Stimulated activated CD8-positive, alpha-beta memory T cell treated with anti-CD3 and anti-CD28 coated beads, Interleukin-15, amount 100 ng/mL, for 4 hours (primary cell): Measurements from ENCODE around the gene EXOC3L1.

Experiments
- DNase-seq, 2 donors: peaks; one replicate each; pipeline ENCODE4 v3.0.0-alpha.2; 2020; ENCODE audit warnings: low read depth in 2 of 2

The EXOC3L1 gene

DNA sequence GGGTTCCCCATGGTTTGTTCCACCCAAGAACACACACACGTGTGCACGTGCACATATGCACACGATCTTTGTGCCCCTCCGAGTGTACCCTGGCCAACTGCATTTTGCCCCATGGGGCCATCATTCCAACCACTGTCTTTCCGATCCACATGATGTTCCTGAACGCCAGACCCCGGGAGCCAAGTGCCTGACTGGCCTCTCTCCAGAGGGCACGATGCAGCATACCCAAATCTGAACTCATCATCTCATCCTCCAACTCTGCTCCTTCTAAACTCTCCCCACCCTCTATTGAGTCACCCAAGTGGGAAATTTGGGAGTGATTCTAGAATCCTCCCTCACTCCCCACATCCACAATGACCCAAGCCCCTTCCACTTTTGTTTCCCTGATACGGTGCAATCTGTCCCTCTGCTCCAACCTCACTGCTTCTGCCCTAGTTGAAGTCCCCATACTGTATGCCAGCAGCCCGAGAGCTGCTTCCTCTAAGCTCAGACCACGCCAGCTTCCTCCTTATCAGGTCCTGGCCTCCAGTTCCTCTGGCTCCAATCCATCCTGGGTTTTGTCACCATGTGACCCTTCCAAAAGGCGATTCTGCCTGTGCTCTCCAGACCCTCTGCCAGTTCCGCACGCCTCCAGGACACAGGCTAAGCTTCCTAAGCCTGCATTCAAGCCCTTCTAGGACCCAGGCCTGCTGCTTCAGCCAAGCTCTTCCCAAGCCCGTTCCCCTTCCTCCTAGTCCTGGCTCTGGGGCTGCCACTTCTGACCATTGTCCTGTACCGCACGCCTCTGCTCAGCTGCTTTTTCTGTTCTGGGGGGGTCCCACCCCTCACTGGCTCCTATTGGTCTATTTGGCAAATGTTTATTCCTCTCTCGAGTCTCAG, 26.9 kb upstream of the EXOC3L1 start:
- DNase-seq = no peak

DNA sequence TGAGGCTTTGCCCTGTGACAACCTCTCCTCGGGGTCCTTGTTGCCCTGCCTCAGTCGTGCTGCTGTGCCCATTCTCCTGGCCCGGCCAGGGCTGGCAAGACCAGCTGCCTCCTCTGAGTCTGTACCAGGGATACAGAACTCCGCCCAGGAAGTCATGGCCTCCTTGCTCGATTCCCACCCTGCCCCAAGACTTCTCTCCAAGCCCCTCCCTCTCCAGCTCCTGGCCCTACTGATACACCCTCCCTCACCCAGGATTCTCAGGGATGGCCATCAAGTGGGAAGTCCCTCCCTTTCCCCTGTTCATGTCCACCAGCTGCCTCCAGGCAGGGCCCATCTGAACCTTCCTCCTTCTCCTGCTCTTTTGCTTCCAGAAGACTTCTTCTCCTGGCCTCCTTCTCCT, 25.8 kb upstream of the EXOC3L1 start:
- DNase-seq = no peak

DNA sequence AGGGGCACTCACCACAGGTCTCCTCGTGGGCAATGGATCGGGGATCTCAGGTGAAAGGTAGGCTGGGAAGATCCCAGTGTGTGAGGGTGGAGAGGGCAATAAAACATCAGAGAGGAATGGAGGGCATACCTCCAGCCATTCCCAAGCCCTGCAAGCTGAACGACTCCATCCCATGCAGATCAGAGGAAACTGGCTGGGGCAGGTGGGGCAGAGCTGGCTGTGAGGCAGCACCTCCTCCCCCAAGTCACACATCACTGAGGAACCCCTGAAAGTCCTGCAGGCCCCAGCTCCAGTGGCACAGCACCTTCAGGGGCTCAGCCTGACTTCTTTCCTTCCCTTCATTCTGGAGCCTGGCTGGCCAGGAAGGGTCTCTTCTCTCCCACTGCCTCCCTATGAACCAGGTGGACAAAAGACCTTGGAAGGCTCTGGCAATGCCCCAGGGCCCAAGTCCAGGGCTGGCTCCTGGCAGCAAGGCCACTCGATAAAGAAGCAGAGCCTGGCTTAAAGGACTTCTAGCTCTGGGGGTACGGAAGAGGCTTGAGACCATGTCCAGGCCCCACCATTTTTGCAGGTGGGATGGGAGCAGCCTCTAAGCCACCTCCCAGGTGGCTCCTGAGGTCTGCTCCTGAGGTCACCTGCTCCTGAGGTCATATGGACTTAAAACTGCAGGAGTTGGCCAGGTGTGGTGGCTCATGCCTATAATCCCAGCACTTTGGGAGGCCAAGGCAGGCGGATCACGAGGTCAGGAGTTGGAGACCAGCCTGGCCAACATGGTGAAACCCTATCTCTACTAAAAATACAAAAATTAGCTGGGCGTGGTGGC, 23.5 kb upstream of the EXOC3L1 start:
- no peak for DNase-seq

DNA sequence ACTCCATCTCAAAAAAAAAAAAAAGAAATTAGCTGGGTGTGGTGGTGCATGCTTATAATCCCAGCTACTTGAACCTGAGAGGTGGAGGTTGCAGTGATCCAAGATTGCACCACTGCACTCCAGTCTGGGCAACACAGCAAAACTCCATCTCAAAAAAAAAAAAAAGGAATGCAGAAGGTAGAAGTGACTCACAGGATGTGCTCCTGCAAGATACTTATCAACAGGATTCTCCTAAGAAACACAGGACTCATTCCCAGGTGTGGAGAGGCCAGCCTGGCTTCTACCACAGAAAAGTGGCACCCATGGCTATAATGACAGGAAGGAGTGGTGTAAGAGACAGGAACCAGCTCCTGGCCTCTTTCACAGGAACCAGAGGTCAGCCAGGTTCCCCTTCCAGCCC, 22.8 kb upstream of the EXOC3L1 start:
- no peak for DNase-seq

DNA sequence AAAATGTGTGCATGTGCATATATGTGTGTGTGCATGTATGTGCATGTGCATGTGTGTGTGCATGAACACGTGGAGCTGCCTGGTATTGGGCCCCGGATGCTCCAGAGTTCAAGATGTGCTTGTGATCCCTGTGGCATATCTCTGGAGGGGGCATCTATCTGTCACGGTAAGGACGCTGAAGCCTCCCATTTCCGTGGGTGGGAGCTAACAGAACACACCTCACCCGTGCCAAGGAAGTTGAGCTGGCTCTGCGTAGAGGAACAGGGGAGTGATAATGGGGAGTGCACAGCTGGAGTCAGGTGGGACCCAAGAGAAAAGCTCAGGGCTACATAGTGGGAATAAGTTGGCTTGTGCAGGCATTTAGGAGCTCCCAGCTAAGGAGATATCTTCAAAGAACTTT, 21.7 kb upstream of the EXOC3L1 start:
- DNase-seq = no peak

- no peak for DNase-seq
Observed at GRCh38 chr16:67210069-67210937, 20.4 kb upstream of the EXOC3L1 start.

DNA sequence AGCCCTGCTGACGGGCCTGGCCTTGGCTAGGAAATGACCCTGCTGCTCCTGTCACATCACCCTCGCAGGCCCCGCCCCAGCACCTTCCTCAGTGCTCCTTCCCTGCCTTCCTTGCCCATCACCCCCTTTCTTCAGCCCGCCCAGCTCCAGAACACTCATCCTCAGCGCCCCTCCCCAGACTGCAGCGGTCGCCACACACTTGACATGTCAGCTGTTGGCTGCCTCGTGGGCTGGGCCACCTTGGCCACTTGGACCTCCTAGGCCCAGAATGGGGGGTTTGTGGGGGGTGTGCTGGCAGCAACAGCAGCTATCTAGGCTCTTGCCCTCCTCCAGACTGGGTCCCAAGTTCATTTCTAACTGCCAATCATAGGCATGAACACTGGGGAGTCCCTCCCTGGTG, 19.6 kb upstream of the EXOC3L1 start:
- no peak for DNase-seq

GRCh38 chr16:67208154-67208896, 18.4 kb upstream of the EXOC3L1 start:
- no peak for DNase-seq

- no peak for DNase-seq
Observed at GRCh38 chr16:67207249-67208091, 17.5 kb upstream of the EXOC3L1 start.

- no peak for DNase-seq
Observed at GRCh38 chr16:67206838-67207248, 16.9 kb upstream of the EXOC3L1 start.

GRCh38 chr16:67206129-67206837, 16.3 kb upstream of the EXOC3L1 start:
- DNase-seq = no peak

DNA sequence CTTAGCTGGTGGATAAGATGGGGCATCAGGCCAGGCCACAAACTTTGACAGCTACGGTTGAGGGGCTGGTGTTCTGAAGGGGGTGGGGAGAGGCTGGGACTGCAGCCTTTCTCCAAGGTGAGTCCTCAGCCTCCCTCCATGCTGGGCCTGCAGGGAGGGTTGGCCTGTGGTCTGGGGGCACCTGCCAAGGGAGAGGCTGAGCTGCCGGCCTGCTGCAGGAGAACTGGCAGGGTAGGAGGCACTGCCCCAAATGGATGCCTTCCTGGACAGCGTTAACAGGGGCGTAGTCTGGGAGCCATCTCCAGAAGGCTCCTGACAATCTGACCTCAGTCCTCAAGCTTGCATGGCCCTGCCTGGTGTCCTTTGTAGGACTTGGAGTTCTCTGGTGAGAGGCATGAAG, 14.1 kb upstream of the EXOC3L1 start:
- DNase-seq = no peak

- DNase-seq = no peak
Observed at GRCh38 chr16:67202956-67203493, 13.1 kb upstream of the EXOC3L1 start.

DNA sequence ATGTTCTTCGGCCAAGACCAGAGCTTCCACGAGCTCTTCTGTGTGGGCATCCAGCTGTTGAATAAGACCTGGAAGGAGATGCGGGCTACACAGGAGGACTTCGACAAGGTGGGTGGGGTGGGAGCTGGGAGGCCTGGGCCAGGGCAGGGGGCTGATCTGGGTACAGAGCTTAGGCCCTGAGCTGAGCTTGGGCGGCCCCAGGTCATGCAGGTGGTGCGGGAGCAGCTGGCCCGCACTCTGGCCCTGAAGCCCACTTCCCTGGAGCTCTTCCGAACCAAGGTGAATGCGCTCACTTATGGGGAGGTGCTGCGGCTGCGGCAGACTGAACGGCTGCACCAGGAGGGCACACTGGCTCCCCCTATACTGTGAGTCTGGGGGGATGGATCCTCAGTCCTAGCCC, 12.5 kb upstream of the EXOC3L1 start:
- DNase-seq = no peak

DNA sequence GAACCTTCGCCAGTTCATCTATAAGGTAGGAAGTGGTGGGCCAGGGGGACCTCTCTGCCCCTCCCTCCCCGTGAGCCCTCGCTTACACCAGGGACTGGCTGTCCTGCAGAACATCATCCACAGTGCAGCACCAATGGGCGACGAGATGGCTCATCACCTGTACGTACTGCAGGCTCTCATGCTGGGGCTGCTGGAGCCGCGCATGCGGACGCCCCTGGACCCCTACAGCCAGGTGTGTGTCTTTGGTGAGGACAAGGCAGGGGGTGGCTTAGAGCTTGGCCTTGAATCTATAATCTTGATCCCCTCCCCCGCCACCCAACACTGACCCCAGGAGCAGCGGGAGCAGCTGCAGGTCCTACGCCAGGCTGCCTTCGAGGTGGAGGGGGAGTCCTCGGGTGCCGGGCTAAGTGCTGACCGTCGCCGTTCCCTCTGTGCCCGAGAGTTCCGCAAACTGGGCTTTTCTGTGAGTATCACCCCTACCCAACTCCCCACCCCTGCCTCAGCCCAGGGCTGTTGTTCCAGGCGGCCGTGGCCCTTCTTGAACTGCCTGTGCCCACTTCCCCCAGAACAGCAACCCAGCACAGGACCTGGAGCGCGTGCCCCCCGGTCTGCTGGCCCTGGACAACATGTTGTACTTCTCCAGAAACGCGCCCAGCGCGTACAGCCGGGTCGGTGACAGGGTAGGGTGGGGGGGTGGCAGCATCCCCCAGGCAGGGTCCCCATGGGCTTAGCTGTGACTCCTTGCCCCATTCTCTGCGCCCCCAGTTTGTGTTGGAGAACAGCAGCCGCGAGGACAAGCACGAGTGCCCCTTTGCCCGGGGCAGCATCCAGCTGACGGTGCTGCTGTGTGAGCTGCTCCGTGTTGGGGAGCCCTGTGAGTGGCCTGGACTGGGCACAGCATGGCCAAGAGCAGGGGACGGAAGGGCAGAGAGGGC, 11.7 kb upstream of the EXOC3L1 start:
- DNase-seq = no peak

GRCh38 chr16:67200491-67200890, 10.6 kb upstream of the EXOC3L1 start:
- no peak for DNase-seq

GRCh38 chr16:67199808-67200198, 9.9 kb upstream of the EXOC3L1 start:
- DNase-seq = no peak
